K562 (cell line): ENCODE data around the gene ARID3A. TPM values are rescaled to one million over a fixed set of nuclear protein-coding genes. Genes with fewer than 3 reads are reported as not detected.

Experiments
- CHCHD3 ChIP-seq: fragments of 250-450 bp; sonication (Bioruptor Pico); IDR thresholded peaks from 2 replicates; pipeline ENCODE4 v2.1.2; 2022; ENCODE audit warnings: mild to moderate bottlenecking
- CTCF ChIP-seq, 3 experiments: IDR thresholded peaks in 2 of 3; conservative IDR thresholded peaks in 1 of 3; 2 replicates each; pipeline ENCODE4 v1.5.1; 2011 to 2012; ENCODE audit warnings: low read length in 3 of 3, mild to moderate bottlenecking in 3 of 3, control low read depth in 2 of 3, improper control_type of control experiment in 1 of 3, inconsistent platforms in 1 of 3, low read depth in 1 of 3, mixed read lengths in 1 of 3, moderate library complexity in 1 of 3; ENCODE audit not compliant: insufficient read depth in 2 of 3
- FOXJ2 ChIP-seq: fragments of 200-800 bp; sonication (Bioruptor generic); IDR thresholded peaks from 2 replicates; pipeline ENCODE4 v1.6.1; 2016; ENCODE audit warnings: missing genetic modification characterization, missing compliant biosample characterization
- FOXM1 ChIP-seq, 2 experiments: fragments of 450-650 bp in 1 of 2; sonication (generic) in 1 of 2; formaldehyde crosslinking in 1 of 2; IDR thresholded peaks; 2 replicates each; pipeline versions ENCODE4 v1.6.1 to v1.9.0; 2017 to 2022; ENCODE audit warnings: low read depth in 2 of 2, mild to moderate bottlenecking in 2 of 2, missing genetic modification reagents in 1 of 2, moderate library complexity in 1 of 2
- ILK ChIP-seq: fragments of 450-650 bp; IDR thresholded peaks from 2 replicates; pipeline ENCODE4 v1.6.1; 2016; ENCODE audit warnings: missing genetic modification characterization, low read depth, mild to moderate bottlenecking, missing compliant biosample characterization, moderate library complexity, borderline replicate concordance
- KHSRP ChIP-seq: fragments of 450-650 bp; IDR thresholded peaks from 2 replicates; pipeline ENCODE4 v1.6.1; 2017
- MAX ChIP-seq: sonication (generic); formaldehyde crosslinking; IDR thresholded peaks from 2 replicates; pipeline ENCODE4 v1.9.0; 2022; ENCODE audit warnings: mild to moderate bottlenecking, missing genetic modification reagents
- MYNN ChIP-seq, 2 experiments: sonication (generic); formaldehyde crosslinking in 1 of 2; IDR thresholded peaks; 2 replicates each; pipeline versions ENCODE4 v1.5.0 to v1.6.1; 2016 to 2020; ENCODE audit warnings: antibody characterized with exemption in 1 of 2, missing genetic modification reagents in 1 of 2
- NCOA6 ChIP-seq: fragments of 450-650 bp; IDR thresholded peaks from 2 replicates; pipeline ENCODE4 v1.6.1; 2017; ENCODE audit warnings: mild to moderate bottlenecking
- NKRF ChIP-seq: fragments of 450-650 bp; IDR thresholded peaks from 2 replicates; pipeline ENCODE4 v1.6.1; 2016; ENCODE audit warnings: borderline replicate concordance
- NUFIP1 ChIP-seq: fragments of 450-650 bp; IDR thresholded peaks from 2 replicates; pipeline ENCODE4 v1.6.1; 2018; ENCODE audit not compliant: partially characterized antibody
- PREB ChIP-seq: sonication (generic); formaldehyde crosslinking; IDR thresholded peaks from 2 replicates; pipeline ENCODE4 v1.8.1; 2023; ENCODE audit warnings: mild to moderate bottlenecking, missing genetic modification reagents
- TBP ChIP-seq: optimal IDR thresholded peaks from 2 replicates; pipeline ENCODE3; 2011; ENCODE audit warnings: low read depth, low read length, improper control_type of control experiment
- TRIM24 ChIP-seq, 2 experiments: fragments of 450-650 bp; IDR thresholded peaks; 2 replicates each; pipeline ENCODE4 v1.6.1; 2016
- XRCC4 ChIP-seq: IDR thresholded peaks from one replicate; pipeline ENCODE4 v1.6.1; 2011; ENCODE audit not compliant: insufficient read depth, insufficient read length; ENCODE audit errors: extremely low read depth
- ZBTB5 ChIP-seq: fragments of 450-650 bp; IDR thresholded peaks from 2 replicates; pipeline ENCODE4 v1.6.1; 2017; ENCODE audit warnings: antibody characterized with exemption
- ZNF134 ChIP-seq: fragments of 250-450 bp; sonication (Bioruptor Pico); conservative IDR thresholded peaks from 2 replicates; pipeline ENCODE4 v1.4.0; 2020
- ZNF384 ChIP-seq: IDR thresholded peaks from 2 replicates; pipeline ENCODE4 v1.6.1; 2012; ENCODE audit warnings: low read depth, low read length, improper control_type of control experiment
- ZNF445 ChIP-seq: fragments of 250-450 bp; sonication (Bioruptor Pico); IDR thresholded peaks from 2 replicates; pipeline ENCODE4 v1.4.0; 2020; ENCODE audit warnings: low read depth, mild to moderate bottlenecking, moderate library complexity
- ZNF764 ChIP-seq: fragments of 250-450 bp; sonication (Bioruptor Pico); IDR thresholded peaks from 2 replicates; pipeline ENCODE4 v1.4.0; 2020; ENCODE audit warnings: low read depth, mild to moderate bottlenecking, moderate library complexity
- ZNF785 ChIP-seq: fragments of 250-450 bp; sonication (Bioruptor Pico); IDR thresholded peaks from 2 replicates; pipeline ENCODE4 v1.4.0; 2020; ENCODE audit warnings: mild to moderate bottlenecking
- polyA plus RNA-seq, 8 experiments: library from polyadenylated mRNA; depleted of rRNA in 4 of 8; stranded (reverse) in 5 of 8; unstranded in 3 of 8; fragments of >200 nt; fragmentation: Nextera tagmentation in 2 of 8; fragmentation: Illumina TruSeq in 1 of 8; extraction: Ambion mirVana in 2 of 8; extraction: Trizol in 1 of 8; gene quantifications; 2 replicates each; pipeline versions ENCODE4 v1.2.1 to v1.2.3, GENCODE V29; 2011 to 2014; ENCODE audit warnings: inconsistent platforms in 1 of 8, missing spikeins in 1 of 8
- total RNA-seq, 7 experiments: library from RNA; depleted of rRNA in 6 of 7; stranded (reverse); fragments of >200 nt in 6 of 7; fragmentation: Illumina TruSeq in 2 of 7; extraction: Trizol in 2 of 7; gene quantifications; 2 replicates each; pipeline versions ENCODE4 v1.2.1 to v1.2.3, GENCODE V29; 2011 to 2021; ENCODE audit warnings: low replicate concordance in 1 of 7

Gene ARID3A
- total and polyA plus RNA-seq, 9 of the 15 experiments (the other 6 are each of a cell fraction or from before 2014, with no cell fraction given): 1.4 to 118 (median 31.2) TPM

GRCh38 chr19:892894-893689, 32.7 kb upstream of the ARID3A start, which contains the start of the genes MED16 and RNU6-9 (continued):
- peak; percentile 55; the same call in 1 of the 2 replicates for TF ChIP-seq ZNF384
- TF ChIP-seq ZBTB5: no peak
- no peak; a peak in 1 of 6 replicates for TF ChIP-seq CTCF (IDR thresholded peaks at IDR 0.05 in 2 of 3, conservative IDR thresholded peaks at IDR 0.05 in 1 of 3; ENCODE audit: insufficient read depth in 2 of 3, low read depth in 1 of 3, low read length in 3 of 3)
- no peak for TF ChIP-seq ZNF445 (CRISPR knock-in tag)
- no peak for TF ChIP-seq FOXM1 (IDR thresholded peaks at IDR 0.05; ENCODE audit: low read depth)
- TF ChIP-seq FOXM1 (CRISPR knock-in tag; IDR thresholded peaks at IDR 0.05; ENCODE audit: low read depth): no peak
- TF ChIP-seq NUFIP1: no peak
- peak; percentile 30; the same call in 1 of the 2 replicates for TF ChIP-seq MAX (CRISPR knock-in tag)
- TF ChIP-seq NKRF: no peak
- TF ChIP-seq ILK (tag): no peak
- no peak for TF ChIP-seq NCOA6
- no peak for TF ChIP-seq CHCHD3 (CRISPR knock-in tag)
- no peak for TF ChIP-seq KHSRP
- TF ChIP-seq ZNF134 (CRISPR knock-in tag): no peak
- TF ChIP-seq PREB (CRISPR knock-in tag): 0 out of 2 replicates have a peak, but pooled peaks have one; percentile 74
- no peak for TF ChIP-seq ZNF764 (CRISPR knock-in tag)
- TF ChIP-seq TBP: peak; percentile 98
- TF ChIP-seq TRIM24 (IDR thresholded peaks at IDR 0.05): peak in 1 of 2 experiments; percentile 8; a peak in 1 of 4 replicates
- TF ChIP-seq ZNF785 (CRISPR knock-in tag): no peak
- no peak for TF ChIP-seq XRCC4
- no peak for TF ChIP-seq MYNN (IDR thresholded peaks at IDR 0.05)
- TF ChIP-seq MYNN (CRISPR knock-in tag; IDR thresholded peaks at IDR 0.05): no peak
- TF ChIP-seq FOXJ2 (tag): no peak
